GM12892 (cell line): Measurements from ENCODE around the gene PRKAG2.

ENCODE experiments used
- POLR2A ChIP-seq: IDR thresholded peaks from 2 replicates; pipeline ENCODE4 v1.6.1; 2011; ENCODE audit warnings: low read depth, low read length, control low read depth
- POLR2AphosphoS5 ChIP-seq: IDR thresholded peaks from 2 replicates; pipeline ENCODE4 v1.6.1; 2011; ENCODE audit warnings: low read depth, low read length, control low read depth
- TAF1 ChIP-seq: IDR thresholded peaks from 2 replicates; pipeline ENCODE4 v1.6.1; 2011; ENCODE audit warnings: low read depth, mild to moderate bottlenecking, control low read depth, low read length, borderline replicate concordance

DNA sequence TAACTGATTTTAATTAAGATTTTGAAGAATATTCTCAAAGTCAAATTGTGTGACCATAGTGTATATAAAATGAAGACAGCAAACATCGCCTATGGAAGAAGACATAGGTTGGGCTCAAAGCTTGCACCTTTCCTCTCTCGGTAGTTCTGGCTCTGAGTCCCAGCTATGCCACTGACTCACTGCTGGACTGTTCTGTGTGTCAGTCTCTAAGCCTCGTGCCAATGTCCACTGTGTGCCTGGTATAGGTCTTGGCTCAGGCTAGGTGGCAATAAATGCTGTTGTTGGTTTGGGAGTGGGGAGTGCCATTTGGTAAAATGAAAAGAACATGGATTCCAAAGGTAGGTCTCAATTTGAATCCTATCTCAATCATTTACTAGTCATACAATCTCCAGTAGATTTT, 219.7 kb downstream of the PRKAG2 start:
- TF ChIP-seq POLR2A (no peak), POLR2AphosphoS5 (no peak), TAF1 (no peak)
